Hepatocyte (in vitro differentiated cells): Measurements from ENCODE around the gene CHRD. TPM values are rescaled to one million over a fixed set of nuclear protein-coding genes. Genes with fewer than 3 reads are reported as not detected.
"Not testable (repeated sequence)": the region's sequence is repeated elsewhere in the genome, so short reads cannot be mapped to it uniquely, and the experiment has no call there.

Source experiments
- DNase-seq: peaks from one replicate; pipeline ENCODE4 v3.0.0-alpha.2; 2016; ENCODE audit warnings: low spot score
- H2AFZ ChIP-seq: fragments of 200-600 bp; sonication (generic); 2 replicates; pipeline ENCODE4 v1.6.0; 2016; ENCODE audit warnings: antibody characterized with exemption, mild to moderate bottlenecking
- H3K27ac ChIP-seq: fragments of 200-600 bp; sonication (generic); 2 replicates; pipeline ENCODE4 v1.5.1; 2016; ENCODE audit warnings: mild to moderate bottlenecking
- H3K27me3 ChIP-seq: fragments of 200-600 bp; sonication (generic); 2 replicates; pipeline ENCODE4 v1.6.1; 2016
- H3K36me3 ChIP-seq: fragments of 200-600 bp; sonication (generic); replicated peaks from 2 replicates; pipeline ENCODE4 v1.5.1; 2016; ENCODE audit warnings: low read depth; ENCODE audit not compliant: insufficient read depth
- H3K4me1 ChIP-seq: fragments of 200-600 bp; sonication (generic); 2 replicates; pipeline ENCODE4 v1.5.1; 2016; ENCODE audit warnings: mild to moderate bottlenecking, moderate library complexity; ENCODE audit not compliant: insufficient read depth
- H3K4me2 ChIP-seq: fragments of 200-600 bp; sonication (generic); 2 replicates; pipeline ENCODE4 v1.6.0; 2016
- H3K4me3 ChIP-seq: fragments of 200-600 bp; sonication (generic); 2 replicates; pipeline ENCODE4 v1.5.1; 2016; ENCODE audit warnings: mild to moderate bottlenecking
- H3K79me2 ChIP-seq: fragments of 200-600 bp; sonication (generic); 2 replicates; pipeline ENCODE4 v1.6.0; 2017; ENCODE audit warnings: mild to moderate bottlenecking
- H3K9me2 ChIP-seq: fragments of 200-600 bp; sonication (generic); replicated peaks from 2 replicates; pipeline ENCODE4 v1.6.0; 2017; ENCODE audit warnings: mild to moderate bottlenecking; ENCODE audit not compliant: insufficient read depth
- H3K9me3 ChIP-seq: fragments of 200-600 bp; sonication (generic); 2 replicates; pipeline ENCODE4 v1.5.1; 2016; ENCODE audit warnings: low read depth, mild to moderate bottlenecking
- H4K20me1 ChIP-seq: fragments of 200-600 bp; sonication (generic); 2 replicates; pipeline ENCODE4 v1.6.0; 2016; ENCODE audit warnings: mild to moderate bottlenecking; ENCODE audit not compliant: insufficient read depth, poor library complexity, severe bottlenecking
- CTCF ChIP-seq: fragments of 200-600 bp; sonication (generic); IDR thresholded peaks from 2 replicates; pipeline ENCODE4 v1.5.1; 2016; ENCODE audit warnings: antibody characterized with exemption, mild to moderate bottlenecking; ENCODE audit not compliant: poor library complexity
- EZH2 ChIP-seq: fragments of 200-600 bp; sonication (generic); IDR thresholded peaks from 2 replicates; pipeline ENCODE4 v1.6.1; 2016; ENCODE audit warnings: antibody characterized with exemption, mild to moderate bottlenecking, borderline replicate concordance
- EZH2phosphoT487 ChIP-seq: fragments of 200-600 bp; sonication (generic); IDR thresholded peaks from one replicate; pipeline ENCODE4 v1.6.1; 2018; ENCODE audit warnings: antibody characterized with exemption, mild to moderate bottlenecking, low read depth, moderate library complexity; ENCODE audit not compliant: unreplicated experiment, severe bottlenecking
- WGBS: methylation state at CpG from one replicate; pipeline ENCODE4 v1.1.6; 2016; ENCODE audit warnings: low lambda C conversion rate; ENCODE audit errors: missing lambda C conversion rate; 5-methylcytosine and 5-hydroxymethylcytosine counted together
- polyA plus RNA-seq: library from polyadenylated mRNA; unstranded; fragments of >200 nt; fragmentation: Nextera tagmentation; extraction: Ambion mirVana; gene quantifications from 2 replicates; pipeline ENCODE4 v1.2.1, GENCODE V29; 2016
- total RNA-seq: library from RNA; depleted of rRNA; stranded (reverse); fragments of >200 nt; gene quantifications from 2 replicates; pipeline ENCODE4 v1.2.3, GENCODE V29; 2014

The CHRD gene
- total and polyA plus RNA-seq, 2 experiments from 2014 or later = 13.6 to 16.1 TPM

- no peaks in the 10 kb centered on the region for H3K9me3 ChIP-seq
- H3K27ac ChIP-seq = no peak overlapping the region
- H3K36me3 ChIP-seq = no peaks in the 10 kb centered on the region
- H2AFZ ChIP-seq = no peak overlapping the region
- TF ChIP-seq CTCF (no peak), EZH2 (no peak), EZH2phosphoT487 (no peak)
- H3K9me2 ChIP-seq = no peaks in the 10 kb centered on the region
- H3K4me1 ChIP-seq = no peaks in the 10 kb centered on the region
- H3K27me3 ChIP-seq = no peaks in the 10 kb centered on the region
- DNase-seq = no peak
- no peaks in the 10 kb centered on the region for H3K79me2 ChIP-seq
- WGBS = 94% methylated on average over 12 of the region's 12 CpGs
- no peak overlapping the region for H3K4me3 ChIP-seq
- no peaks in the 10 kb centered on the region for H4K20me1 ChIP-seq
- no peak overlapping the region for H3K4me2 ChIP-seq
Observed at GRCh38 chr3:184426691-184427141, 46.9 kb downstream of the CHRD start.

GRCh38 chr3:184428561-184429175 lies 48.8 kb downstream of the CHRD start:
- Histone ChIP-seq H3K27me3 (no peaks in the 10 kb centered on the region), H3K4me2 (no peak overlapping the region), H3K36me3 (no peaks in the 10 kb centered on the region), H3K27ac (no peak overlapping the region), H2AFZ (no peak overlapping the region), H3K9me2 (no peaks in the 10 kb centered on the region), H3K4me1 (no peaks in the 10 kb centered on the region), H3K79me2 (no peaks in the 10 kb centered on the region), H4K20me1 (no peaks in the 10 kb centered on the region), H3K4me3 (no peak overlapping the region), H3K9me3 (no peaks in the 10 kb centered on the region)
- no peak for DNase-seq
- 88% methylated on average over 6 of the region's 6 CpGs for WGBS
- TF ChIP-seq CTCF = no peak
- no peak for TF ChIP-seq EZH2
- no peak for TF ChIP-seq EZH2phosphoT487

- Histone ChIP-seq H3K9me3 (no peaks in the 10 kb centered on the region), H3K27me3 (no peaks in the 10 kb centered on the region), H3K4me3 (no peak overlapping the region), H3K4me1 (no peaks in the 10 kb centered on the region), H3K36me3 (no peaks in the 10 kb centered on the region), H3K79me2 (no peaks in the 10 kb centered on the region), H3K4me2 (no peak overlapping the region), H4K20me1 (no peaks in the 10 kb centered on the region), H2AFZ (no peak overlapping the region), H3K9me2 (no peaks in the 10 kb centered on the region), H3K27ac (no peak overlapping the region)
- DNase-seq = no peak
- WGBS = 61% methylated on average over 4 of the region's 4 CpGs
- no peak for TF ChIP-seq EZH2
- TF ChIP-seq CTCF = no peak
Observed at GRCh38 chr3:184429786-184430185, 49.9 kb downstream of the CHRD start.

GRCh38 chr3:184430940-184431339 lies 51.1 kb downstream of the CHRD start:
- no peak for TF ChIP-seq EZH2phosphoT487
- no peak for TF ChIP-seq EZH2
- TF ChIP-seq CTCF = no peak
- Histone ChIP-seq H3K9me3 (no peaks in the 10 kb centered on the region), H3K27ac (no peak overlapping the region), H3K27me3 (no peaks in the 10 kb centered on the region), H2AFZ (no peak overlapping the region), H3K4me2 (no peak overlapping the region), H3K9me2 (no peaks in the 10 kb centered on the region), H3K4me1 (no peaks in the 10 kb centered on the region), H3K36me3 (no peaks in the 10 kb centered on the region), H3K4me3 (no peak overlapping the region), H3K79me2 (no peaks in the 10 kb centered on the region), H4K20me1 (no peaks in the 10 kb centered on the region)
- WGBS = 95% methylated on average over 2 of the region's 2 CpGs
- DNase-seq = no peak

- not testable (repeated sequence) for H3K4me2 ChIP-seq, H3K27me3 ChIP-seq, H3K36me3 ChIP-seq, H3K4me1 ChIP-seq, DNase-seq, H3K9me3 ChIP-seq, H3K9me2 ChIP-seq, H2AFZ ChIP-seq, H4K20me1 ChIP-seq, H3K79me2 ChIP-seq, H3K4me3 ChIP-seq, H3K27ac ChIP-seq
- WGBS = 81% methylated on average over 2 of the region's 2 CpGs
Observed at GRCh38 chr3:184433178-184433577, 53.3 kb downstream of the CHRD start.
